ENCODE measurements around the gene PDE4C.
A peak's percentile ranks its signal among the peaks of the same experiment; 100 is the strongest.

Gene PDE4C

DNA sequence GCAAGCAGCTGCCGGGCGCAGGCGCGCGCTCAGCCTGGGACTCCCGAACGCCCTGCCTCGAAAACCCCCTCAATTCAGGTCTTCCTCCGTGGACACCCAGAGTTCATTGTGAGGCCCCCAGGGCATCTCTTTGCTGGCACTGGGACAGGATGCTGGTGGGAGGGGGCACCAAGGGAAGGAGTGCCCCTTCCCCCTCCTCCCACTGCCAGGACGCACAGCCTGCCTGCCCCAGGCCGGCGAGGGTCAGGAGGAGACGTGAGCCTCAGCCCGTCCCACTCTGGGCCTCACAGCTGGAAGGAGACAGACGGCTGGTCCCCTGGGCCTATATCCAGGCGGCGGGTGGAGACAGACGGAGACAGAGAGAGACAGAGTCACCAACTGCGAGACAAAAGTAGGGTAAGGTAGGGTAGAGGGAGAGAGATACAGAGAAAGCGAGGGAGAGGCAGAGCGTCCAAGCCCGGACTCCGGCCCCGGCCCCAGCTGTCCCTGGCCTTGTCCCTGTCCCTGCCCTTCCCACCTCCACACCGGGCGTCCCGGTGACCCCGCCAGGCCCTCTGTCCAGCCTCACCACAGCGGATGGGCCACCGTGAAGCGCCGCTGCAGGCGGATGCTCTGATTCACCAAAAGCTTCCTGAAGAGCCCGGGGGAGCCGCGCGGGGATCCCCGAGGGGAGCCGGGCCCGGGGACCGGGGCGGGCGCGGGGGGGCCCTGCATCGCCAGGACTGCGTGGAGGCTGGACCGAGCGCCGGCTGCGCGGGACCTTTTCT lies at the start of gene PDE4C:
Gene PDE4C (minus strand): TSS at position 737 of the 767 bp plus-strand sequence. CDS start 23 bp downstream, at position 714.
- no peak within 1 kb of the TSS for H3K4me3 ChIP-seq (ENCODE audit: low read depth, low read length)
- DNase-seq (ENCODE audit: low read depth) = no peak
- no peak for TF ChIP-seq POLR2A (IDR thresholded peaks at IDR 0.05; ENCODE audit: extremely low read depth, insufficient read length)
- no peak for TF ChIP-seq MYC (IDR thresholded peaks at IDR 0.05; ENCODE audit: low read depth, low read length)
- TF ChIP-seq, protein P1, sequence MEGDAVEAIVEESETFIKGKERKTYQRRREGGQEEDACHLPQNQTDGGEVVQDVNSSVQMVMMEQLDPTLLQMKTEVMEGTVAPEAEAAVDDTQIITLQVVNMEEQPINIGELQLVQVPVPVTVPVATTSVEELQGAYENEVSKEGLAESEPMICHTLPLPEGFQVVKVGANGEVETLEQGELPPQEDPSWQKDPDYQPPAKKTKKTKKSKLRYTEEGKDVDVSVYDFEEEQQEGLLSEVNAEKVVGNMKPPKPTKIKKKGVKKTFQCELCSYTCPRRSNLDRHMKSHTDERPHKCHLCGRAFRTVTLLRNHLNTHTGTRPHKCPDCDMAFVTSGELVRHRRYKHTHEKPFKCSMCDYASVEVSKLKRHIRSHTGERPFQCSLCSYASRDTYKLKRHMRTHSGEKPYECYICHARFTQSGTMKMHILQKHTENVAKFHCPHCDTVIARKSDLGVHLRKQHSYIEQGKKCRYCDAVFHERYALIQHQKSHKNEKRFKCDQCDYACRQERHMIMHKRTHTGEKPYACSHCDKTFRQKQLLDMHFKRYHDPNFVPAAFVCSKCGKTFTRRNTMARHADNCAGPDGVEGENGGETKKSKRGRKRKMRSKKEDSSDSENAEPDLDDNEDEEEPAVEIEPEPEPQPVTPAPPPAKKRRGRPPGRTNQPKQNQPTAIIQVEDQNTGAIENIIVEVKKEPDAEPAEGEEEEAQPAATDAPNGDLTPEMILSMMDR (IDR thresholded peaks at IDR 0.05; ENCODE audit: low read depth, low read length) = no peak
- TF ChIP-seq MAX (IDR thresholded peaks at IDR 0.05; ENCODE audit: low read depth, low read length) = no peak

DNA sequence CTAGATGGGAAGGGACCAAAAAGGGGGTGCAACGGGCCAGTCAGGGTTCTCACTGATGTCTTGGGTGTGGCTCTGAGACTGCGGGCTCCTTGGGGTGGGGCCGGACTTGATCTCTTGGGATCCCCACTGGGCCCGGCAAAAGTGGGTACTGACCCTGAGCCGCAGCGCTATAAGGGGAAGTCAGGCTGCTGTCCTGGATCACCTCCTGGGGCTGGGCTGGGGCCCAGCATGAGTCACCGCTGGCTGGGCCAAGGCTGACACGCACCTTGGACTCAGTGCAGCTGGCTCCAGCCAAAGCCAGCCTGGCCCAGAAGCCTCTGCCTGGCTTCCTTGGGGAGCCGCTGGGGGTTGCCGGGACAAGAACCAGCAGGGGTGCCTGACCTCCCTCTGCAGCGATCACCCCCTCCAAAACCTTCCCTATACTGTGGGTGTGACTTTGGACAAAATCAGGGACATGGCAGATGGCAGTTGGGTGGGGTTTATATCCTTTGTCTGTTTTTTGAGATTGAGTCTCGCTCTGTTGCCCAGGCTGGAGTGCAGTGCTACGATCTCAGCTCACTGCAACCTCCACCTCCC lies 48.6 kb upstream of the PDE4C start:
- DNase-seq (ENCODE audit: low read depth) = peak; percentile 92
- TF ChIP-seq MYC (IDR thresholded peaks at IDR 0.05; ENCODE audit: low read depth, low read length) (peak; percentile 76), MAX (IDR thresholded peaks at IDR 0.05; ENCODE audit: low read depth, low read length) (peak; percentile 71), POLR2A (IDR thresholded peaks at IDR 0.05; ENCODE audit: extremely low read depth, insufficient read length) (no peak)
- TF ChIP-seq, protein P1 (IDR thresholded peaks at IDR 0.05; ENCODE audit: low read depth, low read length) = no peak

GRCh38 chr19:18274219-18274780 lies 48.1 kb upstream of the PDE4C start, which contains the start of gene IQCN:
Gene IQCN, minus strand, starts transcription at chr19:18274452. Its CDS starts 4,974 bp downstream, at chr19:18269478.
- TF ChIP-seq, protein P1 (IDR thresholded peaks at IDR 0.05; ENCODE audit: low read depth, low read length) = no peak
- no peak for TF ChIP-seq POLR2A (IDR thresholded peaks at IDR 0.05; ENCODE audit: extremely low read depth, insufficient read length)
- no peak within 1 kb of the TSS for H3K4me3 ChIP-seq (ENCODE audit: low read depth, low read length)
- peak; percentile 62 for DNase-seq (ENCODE audit: low read depth)

More for the DNA sequence above, 48.6 kb upstream of the PDE4C start:
- no peak overlapping the region for H3K4me3 ChIP-seq (ENCODE audit: low read depth, low read length)

DNA sequence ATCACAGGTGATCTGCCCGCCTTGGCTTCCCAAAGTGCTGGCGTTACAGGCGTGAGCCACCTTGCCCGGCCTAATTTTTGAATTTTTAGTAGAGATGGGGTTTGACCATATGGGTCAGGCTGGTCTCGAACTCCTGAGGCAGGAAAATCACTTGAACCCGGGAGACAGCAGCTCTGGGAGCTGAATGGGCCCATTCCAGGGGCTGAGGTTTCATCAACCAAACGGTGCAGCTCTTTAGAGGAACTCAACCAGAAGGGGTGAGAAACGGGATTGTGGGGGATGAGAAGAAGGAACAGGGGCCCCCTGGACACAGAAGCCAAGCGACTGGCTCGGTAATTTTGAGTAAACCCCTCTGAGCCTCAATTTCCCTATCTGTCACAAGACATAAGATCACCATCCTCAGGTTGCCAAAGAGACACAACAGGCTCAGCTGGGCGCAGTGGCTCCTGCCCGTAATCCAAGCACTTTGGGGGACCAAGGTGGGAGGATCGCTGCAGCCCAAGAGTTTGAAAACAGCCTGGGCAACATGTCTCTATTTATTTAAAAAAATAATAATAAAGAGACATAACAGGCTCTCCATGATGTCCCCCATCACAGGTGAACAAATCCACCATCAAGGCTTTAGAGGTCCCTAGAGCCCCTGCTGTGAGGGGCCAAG lies 47.5 kb upstream of the PDE4C start:
- H3K4me3 ChIP-seq (ENCODE audit: low read depth, low read length) = no peak overlapping the region
- no peak for DNase-seq (ENCODE audit: low read depth)
- TF ChIP-seq, protein P1 (IDR thresholded peaks at IDR 0.05; ENCODE audit: low read depth, low read length) = no peak
- TF ChIP-seq MAX (IDR thresholded peaks at IDR 0.05; ENCODE audit: low read depth, low read length) = no peak
- no peak for TF ChIP-seq MYC (IDR thresholded peaks at IDR 0.05; ENCODE audit: low read depth, low read length)

DNA sequence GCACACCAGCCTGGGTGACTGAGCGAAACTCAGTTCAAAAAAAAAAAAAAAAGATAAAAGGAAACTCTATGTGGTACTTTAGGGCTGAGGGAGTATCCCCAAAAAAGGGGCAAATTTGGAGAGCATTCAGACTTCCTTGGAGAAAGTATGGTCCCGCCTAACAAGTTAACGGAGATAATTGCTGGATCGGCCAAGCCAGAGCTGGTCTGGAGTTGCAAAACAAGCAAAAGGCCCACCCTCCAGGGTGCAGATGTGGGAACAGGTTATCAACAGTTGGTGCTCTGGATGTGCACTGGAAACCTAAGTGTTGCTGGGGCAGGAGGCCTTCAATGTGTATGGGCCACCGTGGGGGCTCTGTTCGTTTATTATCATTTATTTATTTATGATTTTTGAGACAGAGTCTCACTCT lies 45.2 kb upstream of the PDE4C start:
- DNase-seq (ENCODE audit: low read depth) = no peak
- no peak overlapping the region for H3K4me3 ChIP-seq (ENCODE audit: low read depth, low read length)
- TF ChIP-seq, protein P1 (IDR thresholded peaks at IDR 0.05; ENCODE audit: low read depth, low read length) = no peak
- no peak for TF ChIP-seq MYC (IDR thresholded peaks at IDR 0.05; ENCODE audit: low read depth, low read length)
- TF ChIP-seq POLR2A (IDR thresholded peaks at IDR 0.05; ENCODE audit: extremely low read depth, insufficient read length) = no peak
- TF ChIP-seq MAX (IDR thresholded peaks at IDR 0.05; ENCODE audit: low read depth, low read length) = no peak
